HG02885 (cell line): ENCODE results near the gene ELL2.
"Not testable (repeated sequence)": the region's sequence is repeated elsewhere in the genome, so short reads cannot be mapped to it uniquely, and the experiment has no call there.

ENCODE experiments used
- ATAC-seq: cut with Tn5 transposase; IDR thresholded peaks from one replicate; pipeline ENCODE4 v1.9.1; 2021; ENCODE audit warnings: mild to moderate bottlenecking; ENCODE audit not compliant: unreplicated experiment, poor library complexity

Gene ELL2

DNA sequence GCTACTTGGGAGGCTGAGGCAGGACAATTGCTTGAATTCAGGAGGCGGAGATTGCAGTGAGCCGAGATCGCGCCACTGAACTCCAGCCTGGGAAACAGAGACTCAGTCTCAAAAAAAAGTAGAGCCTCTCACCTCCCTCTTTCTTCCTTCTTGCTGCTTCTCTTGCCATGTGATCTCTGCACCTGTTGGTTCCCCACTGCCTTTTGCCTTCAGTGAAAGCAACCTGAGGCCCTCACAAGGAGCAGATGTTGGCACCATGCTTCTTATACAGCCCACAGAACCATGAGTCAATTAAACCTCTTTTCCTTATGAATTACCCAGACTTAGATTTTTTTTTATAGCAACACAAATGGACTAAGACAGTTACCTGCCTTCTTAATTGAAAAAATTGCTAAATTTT is 93.5 kb downstream of the ELL2 start:
- no peak for ATAC-seq

DNA sequence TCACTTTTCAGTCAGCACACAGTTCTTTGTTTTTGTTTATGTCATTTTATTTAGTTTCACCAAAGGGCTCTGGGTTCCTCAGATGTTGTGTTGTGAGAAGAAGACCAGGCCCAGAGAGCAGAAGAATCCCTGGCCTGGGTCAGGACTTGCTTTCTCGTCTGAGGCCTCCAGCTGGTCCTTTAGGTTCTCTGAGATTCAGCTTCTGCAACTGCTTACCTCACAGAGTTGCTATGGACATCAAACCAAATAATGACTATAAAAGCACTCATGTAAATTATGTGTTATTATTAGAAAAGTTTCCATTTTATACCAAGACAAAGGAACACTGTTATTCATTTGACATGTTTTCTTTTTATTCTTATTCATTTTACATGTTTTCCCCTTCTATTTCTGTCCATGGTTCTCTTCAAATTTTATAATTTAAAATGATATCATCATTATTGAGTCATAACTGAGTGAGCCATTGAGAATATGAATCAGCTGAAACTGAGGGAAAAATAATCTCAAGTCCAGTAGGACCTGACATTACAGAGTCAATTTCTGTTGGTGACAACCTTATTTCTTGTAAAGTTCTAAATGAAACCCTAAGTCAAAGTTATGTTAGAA is 95.1 kb downstream of the ELL2 start:
- no peak for ATAC-seq

DNA sequence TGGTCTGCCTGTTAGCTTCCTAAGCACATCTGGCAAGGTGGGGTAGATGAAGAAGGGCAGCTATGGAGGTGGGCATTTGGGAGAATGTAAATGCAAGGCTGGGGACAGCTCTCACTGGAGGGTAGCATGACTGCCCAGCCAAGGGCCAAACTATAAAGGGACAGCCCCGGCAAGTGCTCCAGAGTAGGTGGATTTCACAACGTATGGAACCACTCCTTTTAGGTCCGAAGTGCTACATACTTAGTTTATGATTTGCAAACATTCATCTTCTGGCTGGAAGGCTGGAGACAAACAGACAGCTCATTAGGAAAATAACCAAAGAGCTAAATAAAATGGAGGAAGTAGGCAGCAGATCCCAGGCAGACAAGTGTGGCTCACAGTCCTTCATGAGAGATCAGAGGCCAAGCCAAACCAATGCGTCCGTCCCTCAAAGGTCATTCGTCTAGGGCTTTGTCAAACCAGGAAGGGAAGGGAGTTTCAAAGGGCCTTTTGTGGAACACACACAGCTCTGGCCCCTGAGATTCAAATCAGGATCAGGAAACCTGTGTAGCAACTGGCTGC is 96.6 kb downstream of the ELL2 start:
- no peak for ATAC-seq

DNA sequence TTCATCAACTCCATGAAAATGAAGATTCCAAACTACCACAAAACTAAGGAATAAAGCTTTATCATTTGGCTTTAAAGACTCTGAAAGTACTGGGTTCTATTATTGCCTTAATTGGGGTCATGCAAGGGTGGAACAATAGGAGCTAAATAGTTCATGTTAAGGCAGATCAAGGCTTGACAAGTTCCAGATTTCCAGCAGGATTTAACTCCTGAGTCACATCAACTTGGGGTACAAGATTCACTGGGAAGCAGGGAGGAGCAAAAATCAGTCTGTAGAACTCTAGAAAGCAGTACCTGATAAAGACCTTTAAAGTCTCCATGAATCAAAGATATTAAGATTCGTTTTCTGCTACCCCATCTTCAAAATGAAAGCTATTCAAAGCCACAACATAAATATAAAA is 97.2 kb downstream of the ELL2 start:
- no peak for ATAC-seq

DNA sequence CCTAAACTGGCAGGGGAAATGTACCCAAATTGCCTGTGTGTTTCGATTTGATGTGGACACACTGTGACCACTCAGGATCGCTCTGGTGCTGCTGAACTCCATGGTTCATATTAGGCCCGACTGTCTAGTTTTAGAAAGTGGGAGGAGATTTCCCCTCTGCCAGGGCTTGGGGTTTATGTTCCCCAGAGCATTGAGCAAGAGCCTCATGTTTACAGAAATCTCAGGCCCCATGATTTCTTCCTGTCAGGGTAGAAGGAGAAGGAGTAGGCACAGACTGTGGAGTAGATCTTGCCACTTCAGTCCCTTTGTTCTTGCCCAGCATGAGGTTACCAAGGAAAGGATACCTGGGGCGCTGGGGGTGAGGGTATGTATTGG is 98.3 kb downstream of the ELL2 start:
- no peak for ATAC-seq

DNA sequence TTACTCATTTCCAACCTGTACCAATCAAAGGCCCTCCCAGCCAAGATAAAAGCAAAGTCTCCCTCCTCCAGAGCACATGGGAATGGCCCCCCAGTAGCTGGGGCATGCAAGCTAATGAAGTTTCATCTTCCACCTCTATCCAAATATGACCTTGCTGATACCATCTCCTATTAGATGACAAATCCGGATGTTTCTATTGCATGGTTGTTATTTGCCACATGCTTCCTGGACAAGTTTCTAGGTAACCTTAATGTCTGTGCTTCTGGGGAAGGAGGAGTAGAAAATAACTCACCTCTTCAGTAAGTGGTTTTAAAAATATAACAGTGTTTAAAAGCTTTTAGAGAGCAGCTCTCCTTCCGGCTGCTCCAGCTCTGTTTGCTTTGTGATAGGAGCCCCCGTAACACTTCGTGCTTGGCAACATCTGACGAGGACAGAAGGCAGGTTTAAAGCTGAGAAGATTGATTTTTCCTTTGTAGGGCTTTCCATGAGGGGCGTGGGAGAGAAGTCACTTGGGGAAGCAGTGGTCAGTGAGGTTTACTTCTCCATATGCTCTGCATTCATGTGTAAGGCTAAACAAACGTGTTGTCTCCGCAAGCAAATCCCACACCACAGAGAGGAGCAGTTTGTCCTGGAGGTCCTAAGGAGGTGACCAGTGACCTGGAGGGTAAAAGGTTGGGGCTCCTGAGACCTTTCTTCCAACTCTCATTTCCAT is 98.8 kb downstream of the ELL2 start:
- no peak for ATAC-seq

DNA sequence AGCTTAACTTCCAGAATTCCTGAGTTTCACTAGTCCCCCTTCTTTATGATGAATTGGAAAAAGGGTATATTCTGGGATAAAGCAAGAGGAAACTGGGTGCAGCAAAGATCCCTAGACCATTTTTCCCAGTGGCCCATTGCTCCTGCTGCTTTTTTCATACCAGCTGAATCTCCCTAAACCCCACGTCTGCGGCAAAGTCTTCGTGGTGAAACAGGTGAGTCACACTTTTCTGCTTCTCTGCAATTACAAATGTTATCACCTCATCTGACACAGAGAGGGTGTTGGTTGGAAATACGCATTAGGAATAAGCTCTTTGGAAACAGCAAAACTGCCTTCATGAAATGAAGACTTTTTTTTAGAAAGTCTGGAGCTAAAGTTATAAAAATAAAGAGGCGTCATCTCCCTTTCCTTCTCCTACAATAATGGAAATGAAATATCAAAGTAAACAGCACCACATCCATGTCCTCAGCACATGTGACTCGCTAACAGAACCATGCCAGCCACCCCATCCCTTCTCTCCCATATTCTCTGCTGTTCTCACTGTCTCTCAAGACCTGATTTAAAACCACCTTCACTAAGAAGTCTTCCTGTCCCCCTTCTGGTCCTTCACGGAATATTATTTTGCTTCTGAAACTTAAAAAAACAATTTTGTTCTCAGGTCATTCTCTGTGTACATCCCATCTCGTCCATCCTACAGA is 99.6 kb downstream of the ELL2 start:
- no peak for ATAC-seq

DNA sequence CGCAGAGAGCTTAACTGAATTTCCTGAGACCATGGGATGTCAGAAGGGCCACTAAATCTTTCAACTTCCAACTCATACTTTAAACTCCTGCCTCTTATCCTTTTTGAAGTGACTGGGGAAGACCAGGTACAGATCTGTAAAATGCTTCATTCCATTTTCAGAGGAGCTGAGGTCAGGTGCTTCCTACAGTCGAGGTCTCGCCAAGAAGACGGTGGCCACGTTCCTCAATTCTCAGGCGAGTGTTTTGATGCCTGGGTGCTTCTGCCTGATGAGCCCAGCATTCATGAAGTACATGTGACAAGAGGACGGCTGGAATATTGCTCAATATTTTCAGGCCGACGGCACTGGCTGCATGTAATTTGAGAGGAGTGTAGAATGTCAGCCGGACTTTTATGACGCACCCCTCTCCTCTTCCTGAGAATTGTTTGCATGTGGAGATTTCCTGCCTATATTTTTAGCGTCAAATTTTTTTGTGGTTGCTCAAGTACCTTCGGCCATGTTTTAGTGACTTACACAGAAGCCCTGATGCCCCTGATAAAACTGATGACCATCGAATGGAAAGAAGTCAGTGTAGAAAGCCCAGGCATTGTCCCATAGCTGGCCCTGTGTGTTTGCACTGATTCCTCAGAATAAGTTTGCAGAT is 100.3 kb downstream of the ELL2 start:
- ATAC-seq: no peak

DNA sequence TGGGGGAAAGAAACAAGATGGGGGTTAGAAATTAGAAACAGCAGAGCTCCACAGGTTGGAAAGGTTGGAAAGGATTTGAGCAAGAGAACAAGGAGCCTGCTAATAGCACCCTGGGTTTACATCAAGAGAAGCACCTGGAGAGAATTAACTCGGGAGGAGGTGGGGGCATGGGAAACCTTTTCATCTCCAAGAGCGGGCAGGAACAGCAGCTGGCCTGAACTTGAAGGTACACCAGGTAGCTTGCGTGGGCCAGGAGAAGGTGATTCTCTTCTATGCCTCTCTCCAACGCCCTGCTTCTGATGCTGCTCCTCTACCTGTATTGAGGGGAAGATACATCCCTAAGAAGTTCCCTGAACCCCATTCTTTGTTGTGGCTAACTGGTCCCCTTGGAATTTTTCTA is 102.0 kb downstream of the ELL2 start:
- ATAC-seq: no peak

DNA sequence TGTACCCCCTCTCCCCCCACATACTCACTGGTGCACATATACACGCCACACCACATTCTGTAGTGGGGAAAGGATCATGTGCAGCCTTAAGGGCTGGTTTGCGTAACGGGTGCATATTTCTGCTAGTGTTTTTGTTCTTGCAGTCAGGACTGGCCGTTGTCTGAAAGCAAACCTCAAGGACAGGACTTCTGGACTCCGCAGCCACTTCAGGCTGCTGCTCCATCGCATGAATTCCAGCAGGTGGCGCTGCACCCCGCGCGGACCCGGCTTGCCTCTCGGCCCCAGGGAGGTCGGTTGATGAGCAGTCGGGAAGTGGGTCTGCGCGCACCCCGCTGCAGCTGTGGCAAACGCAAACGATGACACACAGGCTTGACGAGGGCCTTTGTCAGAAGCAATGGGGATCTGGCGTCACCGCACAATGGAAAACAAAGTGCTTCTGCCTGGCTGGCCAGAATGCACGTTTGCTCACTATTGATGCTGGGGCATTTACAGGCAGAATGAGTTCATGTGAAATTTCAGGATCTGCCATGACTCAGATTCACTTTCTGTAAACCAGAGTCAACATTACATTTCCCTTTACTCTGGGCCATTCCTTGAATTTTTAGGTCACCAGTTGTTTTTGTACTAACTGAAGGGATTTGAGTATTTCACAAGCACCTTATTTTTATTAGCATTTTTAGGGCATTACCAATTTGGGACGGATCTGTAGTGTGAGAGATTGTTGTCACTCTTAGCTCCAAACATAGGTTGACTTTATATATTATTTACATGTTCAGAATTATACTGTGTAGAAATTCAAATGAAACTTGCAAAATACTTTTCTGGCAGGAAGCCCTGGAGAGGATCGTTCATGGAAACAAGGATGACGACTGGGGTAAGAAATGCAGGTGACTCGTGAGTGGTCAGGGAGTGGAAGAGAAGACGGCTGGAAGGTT is 102.7 kb downstream of the ELL2 start:
- peak; percentile 93 for ATAC-seq

DNA sequence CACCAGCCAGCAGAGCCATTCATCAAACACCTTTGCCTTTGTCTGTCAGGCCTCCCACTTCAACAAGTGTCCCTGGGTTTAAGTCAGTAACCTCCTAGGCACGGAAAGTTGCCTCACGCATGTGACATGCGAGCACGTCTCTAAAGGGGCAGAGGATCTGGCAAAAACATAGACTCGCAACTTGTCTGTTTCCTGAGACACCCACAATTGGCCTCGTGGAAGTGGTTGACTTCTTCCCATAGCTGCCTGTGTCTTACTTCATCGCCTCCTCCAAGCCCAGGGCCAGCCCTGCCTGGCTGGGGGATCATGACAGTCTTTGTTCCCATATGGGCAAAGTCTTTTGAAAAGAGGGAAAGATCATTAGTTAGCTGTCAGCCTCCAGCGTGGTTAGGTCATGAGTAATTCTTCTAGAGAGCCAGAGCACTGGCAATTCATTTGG is 103.6 kb downstream of the ELL2 start:
- ATAC-seq: no peak

DNA sequence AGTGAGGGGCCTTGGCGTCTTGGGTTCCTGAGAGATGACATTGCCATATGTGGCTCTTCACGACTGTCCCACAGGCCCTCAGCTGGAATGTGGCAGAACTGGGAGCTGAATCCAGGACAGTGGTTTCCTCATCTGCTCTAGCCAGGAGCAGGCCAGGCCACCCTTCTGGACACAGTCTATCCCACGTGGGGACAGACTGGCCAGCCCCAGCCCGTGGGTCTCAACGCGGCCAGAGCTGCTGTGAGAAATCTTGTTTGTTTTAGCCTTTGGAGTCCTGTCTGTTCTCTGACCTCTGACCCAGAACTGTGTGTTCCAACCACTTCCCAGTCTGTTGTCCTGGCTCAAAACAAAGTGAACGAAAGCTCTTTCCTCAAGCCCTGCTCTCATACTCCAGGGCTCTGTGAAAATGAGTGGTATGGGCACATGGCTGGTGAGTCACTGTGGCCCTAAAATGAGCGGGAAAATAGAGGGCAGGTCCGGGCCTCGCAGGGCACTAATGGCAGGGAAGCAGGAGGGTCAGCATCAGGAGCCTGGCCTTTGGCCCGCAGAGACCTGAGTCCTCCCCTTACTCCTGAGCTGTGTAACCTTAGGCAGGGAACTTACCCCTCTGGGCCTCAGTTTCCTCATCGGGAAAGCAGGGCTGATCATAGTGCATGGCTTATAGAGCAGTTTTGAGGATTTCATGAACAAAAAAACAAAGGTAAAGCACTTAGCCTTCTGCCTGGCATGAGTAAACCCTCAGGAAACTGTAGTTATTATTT is 104.3 kb downstream of the ELL2 start:
- no peak for ATAC-seq

DNA sequence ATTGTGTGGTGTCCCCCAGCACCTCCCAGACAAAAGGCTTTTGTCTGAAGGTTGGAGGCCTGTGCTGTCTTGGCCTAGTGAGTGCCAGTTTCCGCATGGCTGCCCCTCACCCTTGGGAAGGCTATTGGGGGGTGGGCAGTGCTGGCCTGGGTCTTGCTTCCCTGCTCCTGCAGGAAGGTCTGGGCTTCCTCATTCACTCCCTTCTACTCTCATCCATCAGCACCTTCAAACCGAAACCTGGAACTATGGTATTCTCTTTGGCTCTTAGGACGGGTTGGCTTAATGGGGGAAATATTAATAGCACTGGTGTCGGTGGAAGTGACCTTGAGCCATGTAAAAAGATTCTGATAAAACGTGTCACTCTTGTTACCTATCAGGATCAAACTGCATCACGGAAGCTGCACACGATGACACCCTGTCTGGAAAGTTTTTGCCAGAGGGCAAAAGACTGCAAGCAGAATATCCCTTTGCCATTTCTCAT is 105.1 kb downstream of the ELL2 start:
- no peak for ATAC-seq

DNA sequence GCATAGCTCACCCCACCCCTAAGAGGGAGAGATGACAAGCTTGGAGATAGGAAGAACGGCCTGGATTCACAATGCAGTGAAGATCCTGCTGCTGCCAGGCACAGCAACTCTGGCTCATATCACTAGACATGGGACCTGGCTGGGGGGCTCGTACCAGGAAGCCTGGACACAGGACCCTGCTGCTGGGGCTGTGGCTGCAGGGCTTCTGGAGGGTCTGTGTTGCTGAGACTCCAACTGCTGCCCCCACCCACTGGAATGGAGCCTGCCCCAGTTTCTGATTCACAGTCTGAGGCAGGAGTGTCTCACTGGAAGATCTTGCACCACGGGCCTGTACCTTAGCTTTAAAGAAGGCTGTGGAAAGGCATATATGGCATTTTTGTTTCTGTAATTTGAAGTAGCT is 108.2 kb downstream of the ELL2 start:
- no peak for ATAC-seq

DNA sequence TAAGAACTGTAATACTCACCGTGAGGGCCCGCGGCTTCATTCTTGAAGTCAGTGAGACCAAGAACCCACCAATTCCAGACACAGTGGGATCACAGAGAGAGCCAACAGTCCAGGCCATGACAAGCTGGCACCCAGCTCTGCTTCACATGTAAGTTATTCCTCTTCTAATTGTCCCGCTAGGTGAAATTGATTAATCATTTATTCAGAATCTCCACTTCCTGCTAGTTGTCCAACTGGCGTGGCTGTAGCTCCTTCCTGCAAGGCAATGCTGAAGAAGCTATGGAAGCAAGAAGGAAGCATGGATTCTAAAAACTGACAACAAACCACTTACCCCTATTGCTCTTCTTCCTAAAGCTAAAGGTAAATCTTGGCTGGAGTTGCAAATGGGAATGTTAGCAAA is 109.1 kb downstream of the ELL2 start:
- ATAC-seq: no peak

DNA sequence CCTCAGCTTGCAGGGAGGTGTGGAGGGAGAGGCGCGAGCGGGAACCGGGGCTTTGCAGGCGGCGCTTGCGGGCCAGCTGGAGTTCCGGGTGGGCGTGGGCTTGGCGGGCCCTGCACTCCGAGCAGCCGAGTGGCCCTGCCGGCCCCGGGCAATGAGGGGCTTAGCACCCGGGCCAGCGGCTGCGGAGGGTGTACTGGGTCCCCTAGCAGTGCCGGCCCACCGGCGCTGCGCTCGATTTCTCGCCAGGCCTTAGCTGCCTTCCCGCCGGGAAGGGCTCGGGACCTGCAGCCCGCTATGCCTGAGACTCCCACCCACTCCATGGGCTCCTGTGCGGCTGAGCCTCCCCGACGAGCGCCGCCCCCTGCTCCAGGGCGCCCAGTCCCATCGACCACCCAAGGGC is 110.5 kb downstream of the ELL2 start:
- not testable (repeated sequence) for ATAC-seq

DNA sequence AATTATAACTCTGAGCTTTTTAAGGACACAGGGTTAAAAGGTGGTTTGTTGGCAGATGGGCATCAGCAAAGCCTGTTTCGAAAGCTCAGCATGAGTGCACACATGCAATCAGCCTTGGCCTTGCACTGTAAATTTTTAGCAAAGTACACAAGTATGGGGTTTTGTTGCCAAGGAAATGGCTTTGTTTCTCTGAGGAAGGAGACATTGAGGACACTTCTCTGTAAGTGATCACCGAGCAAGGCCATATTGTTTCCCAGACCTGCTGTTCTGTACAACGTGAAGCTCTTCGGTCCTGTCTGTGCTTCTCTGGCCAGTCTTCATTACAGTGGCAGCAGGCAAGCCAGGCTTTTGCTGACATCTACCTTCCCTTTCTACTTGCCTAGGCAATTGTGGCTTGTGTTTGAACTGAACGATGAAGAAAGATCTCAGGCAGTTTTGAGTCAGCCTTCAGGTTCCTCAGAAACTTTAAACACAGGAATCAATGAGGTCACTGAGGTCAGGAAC is 111.2 kb downstream of the ELL2 start:
- no peak for ATAC-seq

DNA sequence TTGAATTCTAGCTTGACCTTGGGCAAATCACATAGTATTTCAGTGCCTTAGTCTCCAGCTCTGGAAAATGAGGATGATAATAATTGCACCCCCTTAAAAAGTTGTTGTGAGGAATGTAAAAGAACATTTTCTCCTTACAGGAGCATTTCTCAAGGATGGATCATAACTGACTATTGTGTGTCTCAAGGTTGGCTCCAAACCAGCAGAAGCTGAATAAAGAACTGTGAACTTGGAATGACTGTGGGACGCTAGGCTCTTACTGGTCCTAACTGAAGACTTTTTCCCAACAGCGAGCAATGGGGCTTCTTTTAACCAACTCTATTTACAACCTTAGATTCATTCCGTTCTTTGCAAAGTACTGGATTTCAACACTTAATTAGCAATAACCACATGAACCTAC is 113.0 kb downstream of the ELL2 start:
- no peak for ATAC-seq

DNA sequence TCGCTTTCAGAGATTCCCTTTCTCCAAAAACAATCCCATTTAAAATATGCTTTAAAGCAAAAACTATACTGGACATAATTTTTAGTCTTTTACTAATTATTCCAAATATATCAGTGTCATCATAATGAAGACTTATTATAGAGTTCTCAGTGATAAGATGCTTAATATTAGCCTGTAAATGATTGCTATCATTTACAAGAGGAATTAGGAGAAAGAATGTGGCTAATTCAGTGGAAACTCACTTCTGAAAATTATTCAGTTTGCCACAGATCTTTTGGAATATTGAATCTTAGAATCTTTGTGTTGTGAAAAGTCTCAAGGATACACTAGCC is 114.4 kb downstream of the ELL2 start:
- no peak for ATAC-seq
